ENCODE results near the gene CREG2.

Gene CREG2

DNA sequence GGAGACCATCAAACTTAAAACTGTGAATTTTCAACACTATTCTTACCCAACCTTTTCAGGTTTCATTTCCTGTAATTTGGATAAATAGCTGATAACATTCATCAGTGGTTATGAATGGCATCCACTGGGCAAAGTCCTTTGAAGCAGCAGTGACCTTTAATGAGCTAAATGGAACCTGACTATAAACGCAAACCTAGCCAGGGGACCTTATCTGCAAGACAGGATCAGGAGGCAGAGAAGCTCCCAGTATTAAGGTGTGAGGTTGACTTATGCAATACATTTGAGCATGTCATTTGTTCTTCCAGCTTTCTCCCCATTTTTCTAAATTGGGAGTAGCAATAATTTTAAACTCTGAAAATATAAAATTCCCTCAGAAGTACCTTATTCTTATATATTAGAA, 38.4 kb downstream of the CREG2 start:
- TF ChIP-seq, protein P1, sequence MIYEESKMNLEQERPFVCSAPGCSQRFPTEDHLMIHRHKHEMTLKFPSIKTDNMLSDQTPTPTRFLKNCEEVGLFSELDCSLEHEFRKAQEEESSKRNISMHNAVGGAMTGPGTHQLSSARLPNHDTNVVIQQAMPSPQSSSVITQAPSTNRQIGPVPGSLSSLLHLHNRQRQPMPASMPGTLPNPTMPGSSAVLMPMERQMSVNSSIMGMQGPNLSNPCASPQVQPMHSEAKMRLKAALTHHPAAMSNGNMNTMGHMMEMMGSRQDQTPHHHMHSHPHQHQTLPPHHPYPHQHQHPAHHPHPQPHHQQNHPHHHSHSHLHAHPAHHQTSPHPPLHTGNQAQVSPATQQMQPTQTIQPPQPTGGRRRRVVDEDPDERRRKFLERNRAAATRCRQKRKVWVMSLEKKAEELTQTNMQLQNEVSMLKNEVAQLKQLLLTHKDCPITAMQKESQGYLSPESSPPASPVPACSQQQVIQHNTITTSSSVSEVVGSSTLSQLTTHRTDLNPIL (CRISPR knock-in tag; IDR thresholded peaks at IDR 0.05; ENCODE audit: low read depth) = no peak
- TF ChIP-seq, protein P2, sequence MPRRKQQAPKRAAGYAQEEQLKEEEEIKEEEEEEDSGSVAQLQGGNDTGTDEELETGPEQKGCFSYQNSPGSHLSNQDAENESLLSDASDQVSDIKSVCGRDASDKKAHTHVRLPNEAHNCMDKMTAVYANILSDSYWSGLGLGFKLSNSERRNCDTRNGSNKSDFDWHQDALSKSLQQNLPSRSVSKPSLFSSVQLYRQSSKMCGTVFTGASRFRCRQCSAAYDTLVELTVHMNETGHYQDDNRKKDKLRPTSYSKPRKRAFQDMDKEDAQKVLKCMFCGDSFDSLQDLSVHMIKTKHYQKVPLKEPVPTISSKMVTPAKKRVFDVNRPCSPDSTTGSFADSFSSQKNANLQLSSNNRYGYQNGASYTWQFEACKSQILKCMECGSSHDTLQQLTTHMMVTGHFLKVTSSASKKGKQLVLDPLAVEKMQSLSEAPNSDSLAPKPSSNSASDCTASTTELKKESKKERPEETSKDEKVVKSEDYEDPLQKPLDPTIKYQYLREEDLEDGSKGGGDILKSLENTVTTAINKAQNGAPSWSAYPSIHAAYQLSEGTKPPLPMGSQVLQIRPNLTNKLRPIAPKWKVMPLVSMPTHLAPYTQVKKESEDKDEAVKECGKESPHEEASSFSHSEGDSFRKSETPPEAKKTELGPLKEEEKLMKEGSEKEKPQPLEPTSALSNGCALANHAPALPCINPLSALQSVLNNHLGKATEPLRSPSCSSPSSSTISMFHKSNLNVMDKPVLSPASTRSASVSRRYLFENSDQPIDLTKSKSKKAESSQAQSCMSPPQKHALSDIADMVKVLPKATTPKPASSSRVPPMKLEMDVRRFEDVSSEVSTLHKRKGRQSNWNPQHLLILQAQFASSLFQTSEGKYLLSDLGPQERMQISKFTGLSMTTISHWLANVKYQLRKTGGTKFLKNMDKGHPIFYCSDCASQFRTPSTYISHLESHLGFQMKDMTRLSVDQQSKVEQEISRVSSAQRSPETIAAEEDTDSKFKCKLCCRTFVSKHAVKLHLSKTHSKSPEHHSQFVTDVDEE (CRISPR knock-in tag; IDR thresholded peaks at IDR 0.05) = no peak
- TF ChIP-seq, protein P3, sequence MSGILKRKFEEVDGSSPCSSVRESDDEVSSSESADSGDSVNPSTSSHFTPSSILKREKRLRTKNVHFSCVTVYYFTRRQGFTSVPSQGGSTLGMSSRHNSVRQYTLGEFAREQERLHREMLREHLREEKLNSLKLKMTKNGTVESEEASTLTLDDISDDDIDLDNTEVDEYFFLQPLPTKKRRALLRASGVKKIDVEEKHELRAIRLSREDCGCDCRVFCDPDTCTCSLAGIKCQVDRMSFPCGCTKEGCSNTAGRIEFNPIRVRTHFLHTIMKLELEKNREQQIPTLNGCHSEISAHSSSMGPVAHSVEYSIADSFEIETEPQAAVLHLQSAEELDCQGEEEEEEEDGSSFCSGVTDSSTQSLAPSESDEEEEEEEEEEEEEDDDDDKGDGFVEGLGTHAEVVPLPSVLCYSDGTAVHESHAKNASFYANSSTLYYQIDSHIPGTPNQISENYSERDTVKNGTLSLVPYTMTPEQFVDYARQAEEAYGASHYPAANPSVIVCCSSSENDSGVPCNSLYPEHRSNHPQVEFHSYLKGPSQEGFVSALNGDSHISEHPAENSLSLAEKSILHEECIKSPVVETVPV (CRISPR knock-in tag; IDR thresholded peaks at IDR 0.05) = no peak
- no peak for TF ChIP-seq ZNF565 (CRISPR knock-in tag; conservative IDR thresholded peaks at IDR 0.05; ENCODE audit: low read depth)
- TF ChIP-seq RARB (CRISPR knock-in tag; IDR thresholded peaks at IDR 0.05) = no peak
- TF ChIP-seq ESRRG (CRISPR knock-in tag; IDR thresholded peaks at IDR 0.05) = no peak
- TF ChIP-seq ZFP3 (CRISPR knock-in tag; IDR thresholded peaks at IDR 0.05) = no peak
- no peak for TF ChIP-seq ARNTL (CRISPR knock-in tag; IDR thresholded peaks at IDR 0.05; ENCODE audit: borderline replicate concordance, low read depth)
- TF ChIP-seq, protein P4, sequence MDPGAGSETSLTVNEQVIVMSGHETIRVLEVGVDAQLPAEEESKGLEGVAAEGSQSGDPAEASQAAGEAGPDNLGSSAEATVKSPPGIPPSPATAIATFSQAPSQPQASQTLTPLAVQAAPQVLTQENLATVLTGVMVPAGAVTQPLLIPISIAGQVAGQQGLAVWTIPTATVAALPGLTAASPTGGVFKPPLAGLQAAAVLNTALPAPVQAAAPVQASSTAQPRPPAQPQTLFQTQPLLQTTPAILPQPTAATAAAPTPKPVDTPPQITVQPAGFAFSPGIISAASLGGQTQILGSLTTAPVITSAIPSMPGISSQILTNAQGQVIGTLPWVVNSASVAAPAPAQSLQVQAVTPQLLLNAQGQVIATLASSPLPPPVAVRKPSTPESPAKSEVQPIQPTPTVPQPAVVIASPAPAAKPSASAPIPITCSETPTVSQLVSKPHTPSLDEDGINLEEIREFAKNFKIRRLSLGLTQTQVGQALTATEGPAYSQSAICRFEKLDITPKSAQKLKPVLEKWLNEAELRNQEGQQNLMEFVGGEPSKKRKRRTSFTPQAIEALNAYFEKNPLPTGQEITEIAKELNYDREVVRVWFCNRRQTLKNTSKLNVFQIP (CRISPR knock-in tag; IDR thresholded peaks at IDR 0.05; ENCODE audit: borderline replicate concordance, low read depth) = no peak

DNA sequence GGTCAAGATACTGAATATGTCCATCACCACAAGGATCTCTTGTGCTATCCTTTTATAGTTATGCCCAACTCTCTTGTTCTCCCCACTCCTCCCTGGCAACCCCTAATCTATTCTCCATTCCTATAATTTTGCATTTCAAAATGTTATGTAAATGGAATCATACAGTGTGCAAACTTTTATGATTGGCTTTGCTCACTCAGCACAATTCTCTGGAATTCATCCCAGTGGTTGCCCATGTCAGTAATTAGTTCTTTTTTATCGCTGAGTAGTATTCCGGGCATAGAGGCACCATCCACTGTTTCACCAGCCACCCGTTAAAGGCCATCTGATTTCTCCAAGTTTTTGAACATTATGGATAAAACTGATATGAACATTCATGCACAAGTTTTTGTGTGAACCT, 40.4 kb downstream of the CREG2 start:
- TF ChIP-seq, protein P5, sequence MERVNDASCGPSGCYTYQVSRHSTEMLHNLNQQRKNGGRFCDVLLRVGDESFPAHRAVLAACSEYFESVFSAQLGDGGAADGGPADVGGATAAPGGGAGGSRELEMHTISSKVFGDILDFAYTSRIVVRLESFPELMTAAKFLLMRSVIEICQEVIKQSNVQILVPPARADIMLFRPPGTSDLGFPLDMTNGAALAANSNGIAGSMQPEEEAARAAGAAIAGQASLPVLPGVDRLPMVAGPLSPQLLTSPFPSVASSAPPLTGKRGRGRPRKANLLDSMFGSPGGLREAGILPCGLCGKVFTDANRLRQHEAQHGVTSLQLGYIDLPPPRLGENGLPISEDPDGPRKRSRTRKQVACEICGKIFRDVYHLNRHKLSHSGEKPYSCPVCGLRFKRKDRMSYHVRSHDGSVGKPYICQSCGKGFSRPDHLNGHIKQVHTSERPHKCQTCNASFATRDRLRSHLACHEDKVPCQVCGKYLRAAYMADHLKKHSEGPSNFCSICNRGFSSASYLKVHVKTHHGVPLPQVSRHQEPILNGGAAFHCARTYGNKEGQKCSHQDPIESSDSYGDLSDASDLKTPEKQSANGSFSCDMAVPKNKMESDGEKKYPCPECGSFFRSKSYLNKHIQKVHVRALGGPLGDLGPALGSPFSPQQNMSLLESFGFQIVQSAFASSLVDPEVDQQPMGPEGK (CRISPR knock-in tag; IDR thresholded peaks at IDR 0.05; ENCODE audit: borderline replicate concordance) = no peak
- TF ChIP-seq ISL1 (CRISPR knock-in tag; IDR thresholded peaks at IDR 0.05) = no peak
- TF ChIP-seq ZFP30 (CRISPR knock-in tag; IDR thresholded peaks at IDR 0.05) = no peak
- TF ChIP-seq OSR1 (CRISPR knock-in tag; IDR thresholded peaks at IDR 0.05) = no peak
- TF ChIP-seq, protein P2 (CRISPR knock-in tag; IDR thresholded peaks at IDR 0.05) = no peak
- no peak for TF ChIP-seq ZNF8 (CRISPR knock-in tag; IDR thresholded peaks at IDR 0.05)
- no peak for TF ChIP-seq PPARA (CRISPR knock-in tag; IDR thresholded peaks at IDR 0.05; ENCODE audit: borderline replicate concordance)
- no peak for TF ChIP-seq ZNF70 (CRISPR knock-in tag; IDR thresholded peaks at IDR 0.05)
- no peak for TF ChIP-seq TCF4 (CRISPR knock-in tag; IDR thresholded peaks at IDR 0.05; ENCODE audit: borderline replicate concordance)
- no peak for TF ChIP-seq RARB (CRISPR knock-in tag; IDR thresholded peaks at IDR 0.05)
- TF ChIP-seq ZNF565 (CRISPR knock-in tag; conservative IDR thresholded peaks at IDR 0.05; ENCODE audit: low read depth) = no peak
- TF ChIP-seq, protein P1 (CRISPR knock-in tag; IDR thresholded peaks at IDR 0.05; ENCODE audit: low read depth) = no peak
- TF ChIP-seq CSDC2 (CRISPR knock-in tag; IDR thresholded peaks at IDR 0.05) = no peak
- ATAC-seq = no peak

More for the DNA sequence above, 38.4 kb downstream of the CREG2 start:
- no peak for ATAC-seq

Measured in SK-N-SH treated with all-trans-retinoic acid at 6 μM for 48 hours (cell line).